HepG2 (cell line): Measurements from ENCODE around the gene GFRA4. TPM values are rescaled to one million over a fixed set of nuclear protein-coding genes. Genes with fewer than 3 reads are reported as not detected.

Experiments
- BCL3 ChIP-seq: sonication (generic); formaldehyde crosslinking; IDR thresholded peaks from 2 replicates; pipeline ENCODE4 v1.5.1; 2020; ENCODE audit warnings: mild to moderate bottlenecking, missing genetic modification reagents, moderate library complexity
- CERS6 ChIP-seq: sonication (generic); formaldehyde crosslinking; IDR thresholded peaks from 2 replicates; pipeline ENCODE4 v1.5.0; 2020; ENCODE audit warnings: missing genetic modification reagents
- HNRNPLL ChIP-seq: fragments of 200-400 bp; formaldehyde crosslinking; IDR thresholded peaks from 2 replicates; pipeline ENCODE4 v1.6.1; 2017; ENCODE audit warnings: mild to moderate bottlenecking, low read depth, low read length; ENCODE audit not compliant: poor library complexity, severe bottlenecking
- KDM5A ChIP-seq: fragments of 200-600 bp; sonication (generic); IDR thresholded peaks from 2 replicates; pipeline ENCODE4 v1.7.0; 2018; ENCODE audit warnings: antibody characterized with exemption, mild to moderate bottlenecking, low read length, borderline replicate concordance
- NR2C2 ChIP-seq: sonication (generic); formaldehyde crosslinking; IDR thresholded peaks from 2 replicates; pipeline ENCODE4 v1.4.0; 2020; ENCODE audit warnings: missing genetic modification reagents, mild to moderate bottlenecking, moderate library complexity, borderline replicate concordance
- POGZ ChIP-seq: sonication (generic); formaldehyde crosslinking; IDR thresholded peaks from 2 replicates; pipeline ENCODE4 v1.4.0; 2020; ENCODE audit warnings: mild to moderate bottlenecking, missing genetic modification reagents
- RERE ChIP-seq: IDR thresholded peaks from 2 replicates; pipeline ENCODE4 v1.6.1; 2016; ENCODE audit warnings: low read depth, missing genetic modification reagents, missing compliant biosample characterization
- TEAD3 ChIP-seq: optimal IDR thresholded peaks from 2 replicates; pipeline ENCODE3; 2016; ENCODE audit warnings: borderline replicate concordance
- THRA ChIP-seq: sonication (generic); formaldehyde crosslinking; IDR thresholded peaks from 2 replicates; pipeline ENCODE4 v1.4.0; 2020; ENCODE audit warnings: missing genetic modification reagents, borderline replicate concordance
- ZFAT ChIP-seq: sonication (generic); formaldehyde crosslinking; conservative IDR thresholded peaks from 2 replicates; pipeline ENCODE4 v1.8.1; 2023; ENCODE audit warnings: missing genetic modification reagents, inconsistent platforms
- ZNF382 ChIP-seq: sonication (generic); formaldehyde crosslinking; IDR thresholded peaks from 2 replicates; pipeline ENCODE4 v1.5.0; 2020; ENCODE audit warnings: missing genetic modification reagents, mild to moderate bottlenecking, borderline replicate concordance
- ZNF687 ChIP-seq: sonication (generic); formaldehyde crosslinking; IDR thresholded peaks from 2 replicates; pipeline ENCODE4 v1.5.1; 2020; ENCODE audit warnings: mild to moderate bottlenecking, missing genetic modification reagents, moderate library complexity
- ZNF720 ChIP-seq: sonication (generic); formaldehyde crosslinking; IDR thresholded peaks from 2 replicates; pipeline ENCODE4 v1.4.0; 2020; ENCODE audit warnings: missing genetic modification reagents
- ZNF737 ChIP-seq: sonication (generic); formaldehyde crosslinking; IDR thresholded peaks from 2 replicates; pipeline ENCODE4 v1.5.0; 2020; ENCODE audit warnings: missing genetic modification reagents, mild to moderate bottlenecking, borderline replicate concordance
- ZSCAN30 ChIP-seq: sonication (generic); formaldehyde crosslinking; IDR thresholded peaks from 2 replicates; pipeline ENCODE4 v1.5.0; 2020; ENCODE audit warnings: mild to moderate bottlenecking, missing genetic modification reagents
- polyA plus RNA-seq, 8 experiments: library from polyadenylated mRNA; depleted of rRNA in 3 of 8; stranded (reverse) in 7 of 8; unstranded in 1 of 8; fragments of >200 nt; fragmentation: Illumina TruSeq in 4 of 8; extraction: Trizol in 4 of 8; gene quantifications; 2 replicates each; pipeline versions ENCODE4 v1.2.1 to v1.2.3, GENCODE V29; 2011 to 2016; ENCODE audit warnings: low read depth in 4 of 8, missing spikeins in 1 of 8, mixed read lengths in 1 of 8; ENCODE audit not compliant: insufficient read depth in 1 of 8
- total RNA-seq, 5 experiments: library from RNA; depleted of rRNA; stranded (reverse); fragments of >200 nt; fragmentation: Illumina TruSeq; extraction: Trizol; gene quantifications; 2 replicates each; pipeline ENCODE4 v1.2.3, GENCODE V29; 2016; ENCODE audit warnings: low read depth in 1 of 5

Gene GFRA4
- total and polyA plus RNA-seq, 2 of the 13 experiments (the other 11 are each of a cell fraction or from before 2014, with no cell fraction given): not detected

GRCh38 chr20:3654326-3655130 lies 8.7 kb downstream of the GFRA4 start (continued):
- TF ChIP-seq ZNF720 (CRISPR knock-in tag) (no peak), ZSCAN30 (CRISPR knock-in tag) (no peak), TEAD3 (peak; percentile 0), RERE (CRISPR knock-in tag) (no peak), ZNF382 (no peak), ZNF737 (CRISPR knock-in tag) (no peak), ZFAT (CRISPR knock-in tag) (no peak), THRA (no peak), KDM5A (no peak), BCL3 (CRISPR knock-in tag) (no peak), NR2C2 (no peak), POGZ (CRISPR knock-in tag) (no peak), HNRNPLL (no peak), ZNF687 (CRISPR knock-in tag) (peak; percentile 37; the same call in 1 of the 2 replicates), CERS6 (CRISPR knock-in tag) (no peak)
